OCI-M1 (cell line): ENCODE measurements around the gene SNN.

Source experiments
- DNase-seq: peaks from one replicate; lab custom pipeline; 2025; lab: John Stamatoyannopoulos, UW

The SNN gene

GRCh38 chr16:11635113-11635652, 33.1 kb upstream of the SNN start:
- DNase-seq: no peak

GRCh38 chr16:11635679-11636171, 32.5 kb upstream of the SNN start:
- DNase-seq: no peak

GRCh38 chr16:11636172-11636721, 32.0 kb upstream of the SNN start:
- DNase-seq: no peak

GRCh38 chr16:11637320-11637719, 30.9 kb upstream of the SNN start:
- DNase-seq: no peak

GRCh38 chr16:11638140-11638539, 30.1 kb upstream of the SNN start:
- no peak for DNase-seq

GRCh38 chr16:11639008-11639562, 29.2 kb upstream of the SNN start:
- DNase-seq: no peak

GRCh38 chr16:11639925-11640899, 28.0 kb upstream of the SNN start:
- DNase-seq: peak; percentile 80

- DNase-seq: peak; percentile 63
These were observed 27.1 kb upstream of the SNN start for GRCh38 chr16:11640987-11641817.

- DNase-seq: peak; percentile 3
These were observed 25.5 kb upstream of the SNN start for GRCh38 chr16:11642765-11643116.

GRCh38 chr16:11649276-11649675, 19.0 kb upstream of the SNN start:
- no peak for DNase-seq

GRCh38 chr16:11650641-11651591, 17.3 kb upstream of the SNN start:
- DNase-seq: no peak

- no peak for DNase-seq
These were observed 16.5 kb upstream of the SNN start for GRCh38 chr16:11651796-11652195.

GRCh38 chr16:11655655-11656054, 12.6 kb upstream of the SNN start:
- DNase-seq: no peak

- no peak for DNase-seq
These were observed 10.7 kb upstream of the SNN start for GRCh38 chr16:11657556-11657955.

GRCh38 chr16:11658896-11659708, 9.2 kb upstream of the SNN start:
- DNase-seq: no peak

- no peak for DNase-seq
These were observed 7.7 kb upstream of the SNN start for GRCh38 chr16:11660565-11660964.

- DNase-seq: no peak
These were observed 5.7 kb upstream of the SNN start for GRCh38 chr16:11662582-11662981.

GRCh38 chr16:11665071-11665491, 3.2 kb upstream of the SNN start:
- no peak for DNase-seq

GRCh38 chr16:11666103-11667055, 1.9 kb upstream of the SNN start:
- no peak for DNase-seq
